K562 (cell line): ENCODE results near the gene SLC22A23. TPM values are rescaled to one million over a fixed set of nuclear protein-coding genes. Genes with fewer than 3 reads are reported as not detected.

ENCODE experiments used
- ZNF407 ChIP-seq: fragments of 450-650 bp; IDR thresholded peaks from 2 replicates; pipeline ENCODE4 v1.6.1; 2016; ENCODE audit warnings: low read depth
- polyA plus RNA-seq, 8 experiments: library from polyadenylated mRNA; depleted of rRNA in 4 of 8; stranded (reverse) in 5 of 8; unstranded in 3 of 8; fragments of >200 nt; fragmentation: Nextera tagmentation in 2 of 8; fragmentation: Illumina TruSeq in 1 of 8; extraction: Ambion mirVana in 2 of 8; extraction: Trizol in 1 of 8; gene quantifications; 2 replicates each; pipeline versions ENCODE4 v1.2.1 to v1.2.3, GENCODE V29; 2011 to 2014; ENCODE audit warnings: inconsistent platforms in 1 of 8, missing spikeins in 1 of 8
- total RNA-seq, 7 experiments: library from RNA; depleted of rRNA in 6 of 7; stranded (reverse); fragments of >200 nt in 6 of 7; fragmentation: Illumina TruSeq in 2 of 7; extraction: Trizol in 2 of 7; gene quantifications; 2 replicates each; pipeline versions ENCODE4 v1.2.1 to v1.2.3, GENCODE V29; 2011 to 2021; ENCODE audit warnings: low replicate concordance in 1 of 7
- TF ChIP-seq, protein P1 (sequence below): fragments of 450-650 bp; IDR thresholded peaks from 2 replicates; pipeline ENCODE4 v1.6.1; 2016; ENCODE audit warnings: missing biosample characterization, missing genetic modification characterization
- TF ChIP-seq, protein P2 (sequence below): fragments of 200-800 bp; sonication (Bioruptor generic); IDR thresholded peaks from 2 replicates; pipeline ENCODE4 v1.6.1; 2016; ENCODE audit warnings: missing genetic modification characterization, missing compliant biosample characterization

Gene SLC22A23
- total and polyA plus RNA-seq, 9 of the 15 experiments (the other 6 are each of a cell fraction or from before 2014, with no cell fraction given), result 0.30 to 8.7 (median 2.5) TPM

DNA sequence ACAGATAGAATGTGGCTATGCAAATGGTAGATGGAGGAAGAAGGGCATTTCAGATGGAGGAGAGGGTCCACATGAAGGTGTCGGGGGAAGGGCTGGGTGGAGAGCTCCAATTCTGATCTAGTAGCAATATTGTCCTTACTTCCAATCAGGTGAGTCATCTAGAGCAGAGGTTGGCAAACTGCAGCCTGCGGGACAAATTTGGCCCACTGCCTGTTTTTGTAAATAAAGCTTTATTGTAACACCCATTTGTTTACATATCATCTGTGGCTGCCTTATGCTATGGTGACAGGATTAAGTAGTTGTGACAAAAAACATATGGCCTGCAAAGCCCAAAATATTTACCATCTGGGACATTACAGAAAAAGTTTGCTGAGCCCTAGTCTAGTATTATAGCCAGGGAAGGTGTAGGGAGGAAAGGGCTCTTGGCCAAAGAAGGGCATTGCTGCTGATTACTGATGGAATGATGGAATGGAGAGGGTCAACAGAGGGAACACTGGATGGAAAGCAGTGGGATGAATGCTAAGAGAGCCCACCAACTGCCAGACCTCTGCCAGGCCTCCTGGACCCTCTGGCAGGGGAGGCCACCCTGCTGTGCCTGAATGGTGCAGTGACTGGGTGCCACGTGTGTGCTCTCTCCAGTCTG, 79.8 kb downstream of the SLC22A23 start (continued):
- no peak for TF ChIP-seq ZNF407
- TF ChIP-seq, protein P1, sequence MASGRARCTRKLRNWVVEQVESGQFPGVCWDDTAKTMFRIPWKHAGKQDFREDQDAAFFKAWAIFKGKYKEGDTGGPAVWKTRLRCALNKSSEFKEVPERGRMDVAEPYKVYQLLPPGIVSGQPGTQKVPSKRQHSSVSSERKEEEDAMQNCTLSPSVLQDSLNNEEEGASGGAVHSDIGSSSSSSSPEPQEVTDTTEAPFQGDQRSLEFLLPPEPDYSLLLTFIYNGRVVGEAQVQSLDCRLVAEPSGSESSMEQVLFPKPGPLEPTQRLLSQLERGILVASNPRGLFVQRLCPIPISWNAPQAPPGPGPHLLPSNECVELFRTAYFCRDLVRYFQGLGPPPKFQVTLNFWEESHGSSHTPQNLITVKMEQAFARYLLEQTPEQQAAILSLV, result no peak
- TF ChIP-seq, protein P2, sequence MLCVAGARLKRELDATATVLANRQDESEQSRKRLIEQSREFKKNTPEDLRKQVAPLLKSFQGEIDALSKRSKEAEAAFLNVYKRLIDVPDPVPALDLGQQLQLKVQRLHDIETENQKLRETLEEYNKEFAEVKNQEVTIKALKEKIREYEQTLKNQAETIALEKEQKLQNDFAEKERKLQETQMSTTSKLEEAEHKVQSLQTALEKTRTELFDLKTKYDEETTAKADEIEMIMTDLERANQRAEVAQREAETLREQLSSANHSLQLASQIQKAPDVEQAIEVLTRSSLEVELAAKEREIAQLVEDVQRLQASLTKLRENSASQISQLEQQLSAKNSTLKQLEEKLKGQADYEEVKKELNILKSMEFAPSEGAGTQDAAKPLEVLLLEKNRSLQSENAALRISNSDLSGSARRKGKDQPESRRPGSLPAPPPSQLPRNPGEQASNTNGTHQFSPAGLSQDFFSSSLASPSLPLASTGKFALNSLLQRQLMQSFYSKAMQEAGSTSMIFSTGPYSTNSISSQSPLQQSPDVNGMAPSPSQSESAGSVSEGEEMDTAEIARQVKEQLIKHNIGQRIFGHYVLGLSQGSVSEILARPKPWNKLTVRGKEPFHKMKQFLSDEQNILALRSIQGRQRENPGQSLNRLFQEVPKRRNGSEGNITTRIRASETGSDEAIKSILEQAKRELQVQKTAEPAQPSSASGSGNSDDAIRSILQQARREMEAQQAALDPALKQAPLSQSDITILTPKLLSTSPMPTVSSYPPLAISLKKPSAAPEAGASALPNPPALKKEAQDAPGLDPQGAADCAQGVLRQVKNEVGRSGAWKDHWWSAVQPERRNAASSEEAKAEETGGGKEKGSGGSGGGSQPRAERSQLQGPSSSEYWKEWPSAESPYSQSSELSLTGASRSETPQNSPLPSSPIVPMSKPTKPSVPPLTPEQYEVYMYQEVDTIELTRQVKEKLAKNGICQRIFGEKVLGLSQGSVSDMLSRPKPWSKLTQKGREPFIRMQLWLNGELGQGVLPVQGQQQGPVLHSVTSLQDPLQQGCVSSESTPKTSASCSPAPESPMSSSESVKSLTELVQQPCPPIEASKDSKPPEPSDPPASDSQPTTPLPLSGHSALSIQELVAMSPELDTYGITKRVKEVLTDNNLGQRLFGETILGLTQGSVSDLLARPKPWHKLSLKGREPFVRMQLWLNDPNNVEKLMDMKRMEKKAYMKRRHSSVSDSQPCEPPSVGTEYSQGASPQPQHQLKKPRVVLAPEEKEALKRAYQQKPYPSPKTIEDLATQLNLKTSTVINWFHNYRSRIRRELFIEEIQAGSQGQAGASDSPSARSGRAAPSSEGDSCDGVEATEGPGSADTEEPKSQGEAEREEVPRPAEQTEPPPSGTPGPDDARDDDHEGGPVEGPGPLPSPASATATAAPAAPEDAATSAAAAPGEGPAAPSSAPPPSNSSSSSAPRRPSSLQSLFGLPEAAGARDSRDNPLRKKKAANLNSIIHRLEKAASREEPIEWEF, result no peak
